Thyroid gland (tissue), 4 donors: ENCODE results near the gene RAD9A. TPM values are rescaled to one million over a fixed set of nuclear protein-coding genes. Genes with fewer than 3 reads are reported as not detected.

ENCODE experiments used
- DNase-seq, 2 donors: peaks; one replicate each; pipeline ENCODE4 v3.0.0-alpha.2; 2019
- H3K27ac ChIP-seq, 3 donors: fragments of 200-600 bp; sonication (generic); 1 replicate in 2 of 3; 2 replicates in 1 of 3; pipeline ENCODE4 v1.5.1; 2016 to 2019; ENCODE audit warnings: mild to moderate bottlenecking in 1 of 3, moderate library complexity in 1 of 3
- H3K27me3 ChIP-seq: fragments of 200-600 bp; sonication (generic); one replicate; pipeline ENCODE4 v1.5.1; 2019
- H3K36me3 ChIP-seq, 2 donors: fragments of 200-600 bp; sonication (generic); one replicate each; pipeline ENCODE4 v1.5.1; 2016 to 2019
- H3K4me1 ChIP-seq, 2 donors: fragments of 200-600 bp; sonication (generic); one replicate each; pipeline ENCODE4 v1.5.1; 2017 to 2019
- H3K4me3 ChIP-seq, 3 donors: fragments of 200-600 bp; sonication (generic); replicated peaks in 1 of 3; 1 replicate in 2 of 3; 2 replicates in 1 of 3; pipeline ENCODE4 v1.5.1; 2016; ENCODE audit warnings: mild to moderate bottlenecking in 1 of 3
- H3K9me3 ChIP-seq: fragments of 200-600 bp; sonication (generic); one replicate; pipeline ENCODE4 v1.5.1; 2017
- POLR2A ChIP-seq, 2 donors: fragments of 450-650 bp; IDR thresholded peaks; one replicate each; pipeline ENCODE4 v1.6.1; 2017; ENCODE audit warnings: antibody characterized with exemption in 2 of 2, mild to moderate bottlenecking in 2 of 2, moderate library complexity in 1 of 2
- WGBS, 2 donors: methylation state at CpG; one replicate each; pipeline ENCODE4 v1.1.5; 2017; 5-methylcytosine and 5-hydroxymethylcytosine counted together
- intact Hi-C: fragments of 100-400 bp; cut with DNase I; formaldehyde crosslinking; loops from one replicate; pipeline ENCODE4 v1.15.1; 2023
- total RNA-seq, 4 donors: library from RNA; depleted of rRNA; stranded (reverse); fragments of >200 nt; gene quantifications; one replicate each; pipeline ENCODE4 v1.2.3, GENCODE V29; 2016
- TF ChIP-seq, protein P1 (sequence below), 6 experiments: fragments of 200-600 bp in 3 of 6; fragments of 450-650 bp in 3 of 6; sonication (generic) in 3 of 6; IDR thresholded peaks; one replicate each; pipeline ENCODE4 v1.5.1; 2016 to 2019; ENCODE audit warnings: antibody characterized with exemption in 6 of 6, mild to moderate bottlenecking in 2 of 6, inconsistent platforms in 1 of 6, moderate library complexity in 1 of 6

The RAD9A gene
- total RNA-seq, 4 donors from 2014 or later, result 22.7 to 38.0 (median 31.0) TPM

DNA sequence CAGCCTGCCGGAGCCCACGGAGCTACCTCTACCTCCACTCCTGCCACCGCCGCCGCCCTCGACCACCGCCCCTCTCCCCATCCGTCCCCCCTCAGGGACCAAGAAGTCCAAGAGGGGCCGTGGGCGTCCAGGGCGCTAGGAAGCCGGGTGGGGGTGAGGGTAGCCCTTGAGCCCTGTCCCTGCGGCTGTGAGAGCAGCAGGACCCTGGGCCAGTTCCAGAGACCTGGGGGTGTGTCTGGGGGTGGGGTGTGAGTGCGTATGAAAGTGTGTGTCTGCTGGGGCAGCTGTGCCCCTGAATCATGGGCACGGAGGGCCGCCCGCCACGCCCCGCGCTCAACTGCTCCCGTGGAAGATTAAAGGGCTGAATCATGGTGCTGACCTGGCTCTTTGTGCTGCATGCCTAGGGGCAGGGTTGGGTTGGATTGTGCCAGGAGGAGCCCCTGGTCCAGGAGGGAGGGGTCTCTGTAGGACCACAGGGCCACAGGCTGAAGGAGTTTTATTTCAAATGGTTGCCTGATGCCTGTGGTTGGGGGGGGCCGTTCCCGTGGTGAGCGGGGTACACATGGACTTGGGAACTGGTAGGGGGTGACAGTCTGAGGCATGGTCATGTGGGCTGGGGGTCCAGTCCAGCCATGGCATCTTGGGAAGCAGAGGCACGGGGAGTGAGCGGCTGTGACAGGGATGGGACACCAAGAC is 43.4 kb downstream of the RAD9A start:
- Histone ChIP-seq H3K4me1 (peaks cover 5 to 15% of the 10 kb centered on the region in 2 donors), H3K9me3 (no peaks in the 10 kb centered on the region), H3K27ac (no peak overlapping the region), H3K27me3 (no peaks in the 10 kb centered on the region), H3K36me3 (peaks cover 40 to 41% of the 10 kb centered on the region in 2 donors), H3K4me3 (no peak overlapping the region)
- 87 to 90% methylated on average over 9 to 26 of the region's 26 CpGs for WGBS, 2 donors
- TF ChIP-seq, protein P1, sequence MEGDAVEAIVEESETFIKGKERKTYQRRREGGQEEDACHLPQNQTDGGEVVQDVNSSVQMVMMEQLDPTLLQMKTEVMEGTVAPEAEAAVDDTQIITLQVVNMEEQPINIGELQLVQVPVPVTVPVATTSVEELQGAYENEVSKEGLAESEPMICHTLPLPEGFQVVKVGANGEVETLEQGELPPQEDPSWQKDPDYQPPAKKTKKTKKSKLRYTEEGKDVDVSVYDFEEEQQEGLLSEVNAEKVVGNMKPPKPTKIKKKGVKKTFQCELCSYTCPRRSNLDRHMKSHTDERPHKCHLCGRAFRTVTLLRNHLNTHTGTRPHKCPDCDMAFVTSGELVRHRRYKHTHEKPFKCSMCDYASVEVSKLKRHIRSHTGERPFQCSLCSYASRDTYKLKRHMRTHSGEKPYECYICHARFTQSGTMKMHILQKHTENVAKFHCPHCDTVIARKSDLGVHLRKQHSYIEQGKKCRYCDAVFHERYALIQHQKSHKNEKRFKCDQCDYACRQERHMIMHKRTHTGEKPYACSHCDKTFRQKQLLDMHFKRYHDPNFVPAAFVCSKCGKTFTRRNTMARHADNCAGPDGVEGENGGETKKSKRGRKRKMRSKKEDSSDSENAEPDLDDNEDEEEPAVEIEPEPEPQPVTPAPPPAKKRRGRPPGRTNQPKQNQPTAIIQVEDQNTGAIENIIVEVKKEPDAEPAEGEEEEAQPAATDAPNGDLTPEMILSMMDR (IDR thresholded peaks at IDR 0.05), result no peak
- TF ChIP-seq POLR2A (IDR thresholded peaks at IDR 0.05), result no peak
- intact Hi-C loops, result no loop called here
- DNase-seq, result no peak

DNA sequence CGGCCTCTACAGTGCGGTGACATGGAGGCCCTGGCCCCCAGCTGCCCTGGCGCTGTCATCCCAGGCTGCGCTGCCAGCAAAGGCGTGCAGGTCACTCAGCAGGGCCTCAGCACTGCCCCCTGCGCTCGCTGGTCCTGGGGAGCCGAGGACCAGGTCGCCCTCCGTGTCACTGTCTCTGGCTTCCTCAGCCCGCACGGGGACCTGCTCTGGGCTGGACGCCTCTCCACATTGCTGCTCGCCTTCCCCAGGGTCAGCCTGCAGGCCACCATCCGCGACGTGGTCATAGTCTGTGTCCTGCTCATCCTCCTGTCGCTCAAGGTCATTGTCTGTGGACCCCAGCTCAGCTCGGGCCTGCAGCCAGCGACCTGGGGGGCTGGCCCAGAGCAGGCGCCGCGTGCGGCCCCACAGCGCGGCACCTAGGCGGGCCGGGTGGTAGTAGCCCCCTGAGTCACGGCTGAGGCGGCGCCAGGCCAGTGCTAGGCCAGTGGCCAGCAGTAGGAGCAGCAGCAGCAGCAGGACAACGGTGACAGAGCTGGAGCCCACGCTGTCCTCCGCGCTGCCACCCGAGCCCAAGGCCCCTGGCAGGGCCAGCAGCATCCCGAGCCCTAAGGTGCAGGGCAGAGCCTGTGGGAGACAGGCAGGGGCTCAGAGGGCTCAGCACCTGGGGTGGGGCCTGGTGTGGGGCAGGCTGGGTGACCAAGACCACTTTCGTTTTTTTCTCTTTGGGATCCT is 44.1 kb downstream of the RAD9A start:
- Histone ChIP-seq H3K36me3 (peaks cover 40 to 46% of the 10 kb centered on the region in 2 donors), H3K27ac (no peak overlapping the region), H3K27me3 (no peaks in the 10 kb centered on the region), H3K4me3 (no peak overlapping the region), H3K9me3 (no peaks in the 10 kb centered on the region), H3K4me1 (peaks cover 5 to 22% of the 10 kb centered on the region in 2 donors)
- DNase-seq, result no peak
- TF ChIP-seq POLR2A (IDR thresholded peaks at IDR 0.05), result no peak
- TF ChIP-seq, protein P1 (IDR thresholded peaks at IDR 0.05), result no peak
- WGBS, 2 donors, result 87 to 95% methylated on average over 14 of the region's 38 CpGs
- intact Hi-C loops, result no loop called here

DNA sequence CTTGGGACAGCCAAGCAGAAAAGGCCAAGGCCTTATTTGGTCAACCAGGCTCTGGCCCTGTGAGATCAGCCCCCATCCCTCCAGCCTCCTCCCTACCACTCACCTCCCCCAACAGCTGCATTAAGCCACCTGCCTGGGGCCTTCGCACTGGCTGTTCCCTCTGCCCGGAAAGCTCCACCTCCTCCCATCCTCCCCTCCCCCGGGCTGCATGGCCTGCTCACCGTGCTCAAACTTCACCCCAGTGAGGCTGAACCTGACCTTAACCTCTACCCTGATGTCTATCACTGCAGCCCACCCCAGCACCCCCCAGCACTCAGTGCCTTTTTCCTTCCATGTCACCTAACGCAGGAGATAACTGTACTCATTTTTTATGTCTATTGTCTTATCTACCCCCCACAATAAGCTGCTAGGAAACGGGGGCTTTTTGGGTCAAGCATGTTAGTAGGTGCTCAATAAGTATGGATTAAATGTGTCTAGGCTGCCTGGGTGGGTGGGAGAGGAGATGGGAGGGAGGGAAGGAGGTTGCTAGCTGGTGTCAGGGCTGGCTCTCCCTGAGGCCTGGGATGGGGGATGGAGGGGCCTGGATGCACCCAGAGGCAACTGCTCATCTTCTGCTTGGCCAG is 44.8 kb downstream of the RAD9A start:
- H3K27me3 ChIP-seq, result no peaks in the 10 kb centered on the region
- no peak for TF ChIP-seq POLR2A (IDR thresholded peaks at IDR 0.05)
- TF ChIP-seq, protein P1 (IDR thresholded peaks at IDR 0.05), result no peak
- intact Hi-C loops, result no loop called here
- DNase-seq, result no peak
- no peak overlapping the region for H3K4me3 ChIP-seq
- no peaks in the 10 kb centered on the region for H3K9me3 ChIP-seq
- peaks cover 5 to 24% of the 10 kb centered on the region in 2 donors for H3K4me1 ChIP-seq
- no peak overlapping the region for H3K27ac ChIP-seq
- WGBS, 2 donors, result 65 to 72% methylated on average over 6 of the region's 6 CpGs
- H3K36me3 ChIP-seq, result peaks cover 42 to 43% of the 10 kb centered on the region in 2 donors

DNA sequence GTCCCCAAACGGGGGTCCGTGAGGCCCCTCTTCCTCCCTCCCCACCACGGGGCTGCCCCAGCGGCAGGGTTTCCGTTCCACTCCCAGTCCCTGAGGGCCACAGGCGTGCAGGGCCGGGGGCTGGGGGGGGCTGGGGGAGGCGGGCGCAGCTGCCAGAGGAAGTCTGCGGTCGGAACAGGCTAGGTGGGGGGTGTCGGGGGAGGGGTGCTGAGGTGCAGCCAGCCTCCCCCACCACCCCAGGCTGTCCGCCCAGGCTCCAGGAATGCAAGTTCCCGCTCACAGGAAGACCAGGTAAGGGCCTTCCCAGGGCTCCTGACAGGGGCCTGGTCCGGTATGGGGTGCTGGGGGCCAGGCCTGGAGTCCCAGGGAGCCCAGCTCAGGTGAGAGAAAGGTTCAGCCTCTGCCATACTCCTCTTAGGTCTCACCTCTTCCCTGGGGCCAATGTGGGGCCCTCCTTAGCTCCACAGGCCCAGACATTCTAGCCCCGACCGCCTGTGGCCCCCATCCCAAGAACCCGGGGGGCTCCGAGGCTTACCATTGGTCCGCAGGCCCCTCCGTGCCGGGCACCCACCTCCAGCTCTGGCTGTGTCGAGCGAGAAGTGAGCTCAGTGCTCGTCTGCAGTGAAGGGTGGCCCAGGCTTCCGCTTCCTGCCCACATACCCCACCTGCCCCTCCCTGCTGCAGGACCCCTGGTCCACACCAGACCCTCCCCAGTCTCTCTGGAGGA is 45.5 kb downstream of the RAD9A start, which contains the start of gene PTPRCAP:
Gene PTPRCAP (minus strand): TSS at position 601 of the 727 bp plus-strand sequence. CDS start 63 bp downstream, at position 538.
- H3K4me3 ChIP-seq, result no peak within 1 kb of the TSS
- no peak for DNase-seq
- TF ChIP-seq, protein P1 (IDR thresholded peaks at IDR 0.05), result no peak
- no peak for TF ChIP-seq POLR2A (IDR thresholded peaks at IDR 0.05)
- intact Hi-C loops, result no loop called here
- 89 to 100% methylated on average over 3 to 15 of the region's 26 CpGs for WGBS, 2 donors
- no peaks in the 10 kb centered on the region for H3K9me3 ChIP-seq
- peaks cover 39 to 43% of the 10 kb centered on the region in 2 donors for H3K36me3 ChIP-seq
- H3K27ac ChIP-seq, result no peak within 1 kb of the TSS
- peaks cover 5 to 25% of the 10 kb centered on the region in 2 donors for H3K4me1 ChIP-seq
- H3K27me3 ChIP-seq, result no peaks in the 10 kb centered on the region
